Measurements from ENCODE around the gene APOA4. TPM values are rescaled to one million over a fixed set of nuclear protein-coding genes. Genes with fewer than 3 reads are reported as not detected.

Gene APOA4
- total RNA-seq, 1 donor from 2014 or later = not detected

DNA sequence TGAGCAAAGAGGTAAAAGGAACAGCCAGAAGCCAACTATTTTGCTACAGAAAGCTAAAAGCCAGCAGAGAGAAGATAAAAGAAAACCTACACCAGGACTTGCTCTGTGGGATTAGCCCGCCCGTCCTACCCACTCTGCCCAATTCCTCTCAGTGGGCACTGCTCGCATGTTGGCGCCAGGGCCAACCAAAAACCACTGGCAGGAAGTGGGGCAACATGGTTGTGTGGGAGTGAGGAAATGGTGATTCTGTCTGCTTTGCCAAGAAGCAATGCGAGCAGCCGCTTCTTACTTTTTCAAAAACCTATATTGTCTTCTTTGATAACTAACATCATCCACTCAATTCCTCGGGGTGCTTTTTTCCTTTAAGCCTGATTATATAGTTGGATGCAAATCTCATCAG, 28.5 kb upstream of the APOA4 start:
- TF ChIP-seq, protein P1, sequence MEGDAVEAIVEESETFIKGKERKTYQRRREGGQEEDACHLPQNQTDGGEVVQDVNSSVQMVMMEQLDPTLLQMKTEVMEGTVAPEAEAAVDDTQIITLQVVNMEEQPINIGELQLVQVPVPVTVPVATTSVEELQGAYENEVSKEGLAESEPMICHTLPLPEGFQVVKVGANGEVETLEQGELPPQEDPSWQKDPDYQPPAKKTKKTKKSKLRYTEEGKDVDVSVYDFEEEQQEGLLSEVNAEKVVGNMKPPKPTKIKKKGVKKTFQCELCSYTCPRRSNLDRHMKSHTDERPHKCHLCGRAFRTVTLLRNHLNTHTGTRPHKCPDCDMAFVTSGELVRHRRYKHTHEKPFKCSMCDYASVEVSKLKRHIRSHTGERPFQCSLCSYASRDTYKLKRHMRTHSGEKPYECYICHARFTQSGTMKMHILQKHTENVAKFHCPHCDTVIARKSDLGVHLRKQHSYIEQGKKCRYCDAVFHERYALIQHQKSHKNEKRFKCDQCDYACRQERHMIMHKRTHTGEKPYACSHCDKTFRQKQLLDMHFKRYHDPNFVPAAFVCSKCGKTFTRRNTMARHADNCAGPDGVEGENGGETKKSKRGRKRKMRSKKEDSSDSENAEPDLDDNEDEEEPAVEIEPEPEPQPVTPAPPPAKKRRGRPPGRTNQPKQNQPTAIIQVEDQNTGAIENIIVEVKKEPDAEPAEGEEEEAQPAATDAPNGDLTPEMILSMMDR (IDR thresholded peaks at IDR 0.05) = no peak
- Mint-ChIP-seq H3K27ac (ENCODE audit: unreplicated experiment) (no peak overlapping the region), H3K27me3 (ENCODE audit: unreplicated experiment) (no peaks in the 10 kb centered on the region), H3K36me3 (ENCODE audit: unreplicated experiment) (peaks cover 29% of the 10 kb centered on the region), H3K4me3 (ENCODE audit: unreplicated experiment) (no peak overlapping the region), H3K9me3 (ENCODE audit: unreplicated experiment) (no peaks in the 10 kb centered on the region), H3K4me1 (ENCODE audit: unreplicated experiment) (peaks cover 11% of the 10 kb centered on the region)
- DNase-seq (ENCODE audit: extremely low spot score, unreplicated experiment) = no peak

DNA sequence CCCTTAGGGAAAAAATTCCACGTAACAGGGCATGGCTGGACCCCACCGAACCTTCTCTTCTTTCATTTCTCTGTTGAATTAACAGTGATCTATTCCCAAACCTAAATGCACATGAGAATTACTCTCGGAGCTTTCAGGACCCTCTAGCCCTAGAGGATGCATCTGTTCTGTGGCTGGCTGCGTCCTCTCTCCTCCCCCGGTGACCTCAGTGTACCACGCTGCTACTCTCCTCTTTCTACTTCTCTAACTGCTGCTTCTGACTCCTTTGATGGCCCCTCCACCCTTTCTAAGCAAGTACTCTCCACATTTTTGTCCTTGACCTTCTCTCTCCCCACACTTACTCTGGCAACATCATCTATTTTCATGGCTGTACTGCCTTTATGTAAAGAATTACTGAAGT, 26.4 kb upstream of the APOA4 start:
- TF ChIP-seq, protein P1 (IDR thresholded peaks at IDR 0.05) = no peak
- peaks cover 34% of the 10 kb centered on the region for H3K36me3 Mint-ChIP-seq (ENCODE audit: unreplicated experiment)
- peaks cover 9% of the 10 kb centered on the region for H3K4me1 Mint-ChIP-seq (ENCODE audit: unreplicated experiment)

DNA sequence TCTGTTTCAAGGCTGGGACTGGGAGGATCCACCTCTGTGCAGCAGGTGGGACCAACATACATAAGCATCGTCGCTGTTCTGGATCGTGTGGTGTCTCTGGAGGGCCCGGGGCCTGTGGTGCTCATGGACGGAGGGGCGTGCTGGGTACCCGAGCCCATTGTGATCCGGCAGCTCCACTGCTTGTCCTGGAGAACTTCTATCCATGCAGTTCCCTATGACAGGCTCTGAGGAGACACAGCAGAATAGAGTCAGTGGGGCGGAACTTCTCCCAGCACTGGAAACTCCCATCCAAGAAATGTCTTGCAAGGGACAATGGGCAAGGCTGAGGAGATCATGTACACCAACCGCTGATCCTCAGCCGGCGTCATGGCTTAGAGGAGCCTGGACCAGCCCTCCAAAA, 26.0 kb upstream of the APOA4 start:
- H3K27ac Mint-ChIP-seq (ENCODE audit: unreplicated experiment) = no peak overlapping the region
- no peaks in the 10 kb centered on the region for H3K27me3 Mint-ChIP-seq (ENCODE audit: unreplicated experiment)
- TF ChIP-seq, protein P1 (IDR thresholded peaks at IDR 0.05) = no peak
- peaks cover 31% of the 10 kb centered on the region for H3K36me3 Mint-ChIP-seq (ENCODE audit: unreplicated experiment)
- DNase-seq (ENCODE audit: extremely low spot score, unreplicated experiment) = no peak
- no peak overlapping the region for H3K4me3 Mint-ChIP-seq (ENCODE audit: unreplicated experiment)
- peaks cover 9% of the 10 kb centered on the region for H3K4me1 Mint-ChIP-seq (ENCODE audit: unreplicated experiment)
- no peaks in the 10 kb centered on the region for H3K9me3 Mint-ChIP-seq (ENCODE audit: unreplicated experiment)

More for the DNA sequence above, 26.4 kb upstream of the APOA4 start:
- H3K27ac Mint-ChIP-seq (ENCODE audit: unreplicated experiment) = no peak overlapping the region
- no peaks in the 10 kb centered on the region for H3K27me3 Mint-ChIP-seq (ENCODE audit: unreplicated experiment)
- no peak for DNase-seq (ENCODE audit: extremely low spot score, unreplicated experiment)
- H3K4me3 Mint-ChIP-seq (ENCODE audit: unreplicated experiment) = no peak overlapping the region
- H3K9me3 Mint-ChIP-seq (ENCODE audit: unreplicated experiment) = no peaks in the 10 kb centered on the region

DNA sequence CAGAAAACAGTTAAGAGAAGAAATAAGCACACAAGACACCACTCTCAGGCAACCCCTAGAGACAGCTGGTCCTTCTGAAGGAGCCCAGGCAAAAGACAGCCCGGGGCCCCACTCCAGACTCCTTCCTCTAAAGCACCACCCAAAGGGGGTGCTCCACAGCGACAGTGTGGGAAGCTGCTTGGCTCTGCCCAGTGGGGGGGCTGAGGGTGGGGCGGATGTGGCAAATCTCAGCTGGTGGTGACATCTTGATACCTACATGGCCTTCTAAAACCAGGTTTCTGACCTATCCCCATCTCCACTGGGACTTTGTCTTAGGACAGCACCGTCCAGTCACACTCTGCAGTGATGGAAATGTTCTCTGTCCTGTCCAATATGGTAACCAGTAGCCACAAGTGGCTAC, 24.5 kb upstream of the APOA4 start:
- no peak overlapping the region for H3K4me3 Mint-ChIP-seq (ENCODE audit: unreplicated experiment)
- H3K4me1 Mint-ChIP-seq (ENCODE audit: unreplicated experiment) = peaks cover 2% of the 10 kb centered on the region
- H3K9me3 Mint-ChIP-seq (ENCODE audit: unreplicated experiment) = no peaks in the 10 kb centered on the region
- no peak overlapping the region for H3K27ac Mint-ChIP-seq (ENCODE audit: unreplicated experiment)
- no peak for DNase-seq (ENCODE audit: extremely low spot score, unreplicated experiment)
- TF ChIP-seq, protein P1 (IDR thresholded peaks at IDR 0.05) = no peak
- peaks cover 41% of the 10 kb centered on the region for H3K36me3 Mint-ChIP-seq (ENCODE audit: unreplicated experiment)
- H3K27me3 Mint-ChIP-seq (ENCODE audit: unreplicated experiment) = no peaks in the 10 kb centered on the region

DNA sequence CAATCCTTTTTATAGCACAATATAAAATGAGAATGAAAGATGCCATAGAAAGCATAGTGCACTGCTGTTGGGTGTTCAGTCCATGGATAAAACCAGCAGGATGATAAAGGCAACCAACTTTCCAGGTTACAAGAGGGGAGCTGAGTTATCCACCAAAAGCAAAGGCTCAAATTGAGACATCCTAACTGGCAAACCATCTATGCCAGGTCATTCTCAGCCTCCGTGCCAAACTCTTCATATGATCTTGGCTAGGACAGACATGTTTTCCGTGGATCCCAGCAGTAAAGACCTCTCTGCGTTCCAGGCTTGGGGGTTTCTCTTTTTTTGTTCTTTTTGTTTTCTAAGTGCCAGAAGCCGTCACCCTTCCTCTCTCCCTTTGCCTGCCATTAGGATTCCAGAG, 21.6 kb upstream of the APOA4 start:
- H3K27me3 Mint-ChIP-seq (ENCODE audit: unreplicated experiment) = no peaks in the 10 kb centered on the region
- H3K9me3 Mint-ChIP-seq (ENCODE audit: unreplicated experiment) = no peaks in the 10 kb centered on the region
- no peak overlapping the region for H3K4me3 Mint-ChIP-seq (ENCODE audit: unreplicated experiment)
- no peak overlapping the region for H3K27ac Mint-ChIP-seq (ENCODE audit: unreplicated experiment)
- TF ChIP-seq, protein P1 (IDR thresholded peaks at IDR 0.05) = no peak
- H3K4me1 Mint-ChIP-seq (ENCODE audit: unreplicated experiment) = no peaks in the 10 kb centered on the region
- H3K36me3 Mint-ChIP-seq (ENCODE audit: unreplicated experiment) = peaks cover 36% of the 10 kb centered on the region
- no peak for DNase-seq (ENCODE audit: extremely low spot score, unreplicated experiment)
